Osteocyte (in vitro differentiated cells): ENCODE measurements around the gene FCAMR. TPM values are rescaled to one million over a fixed set of nuclear protein-coding genes. Genes with fewer than 3 reads are reported as not detected.
A peak's percentile ranks its signal among the peaks of the same experiment; 100 is the strongest.

ENCODE experiments used
- DNase-seq: peaks from one replicate; pipeline ENCODE4 v3.0.0; 2021; ENCODE audit warnings: mixed read lengths; ENCODE audit not compliant: unreplicated experiment; ENCODE audit errors: extremely low spot score
- H3K27ac Mint-ChIP-seq: one replicate; pipeline ENCODE4 v1.8.0; 2021; ENCODE audit warnings: mild to moderate bottlenecking, mixed read lengths; ENCODE audit not compliant: unreplicated experiment
- H3K27me3 Mint-ChIP-seq: one replicate; pipeline ENCODE4 v1.8.0; 2021; ENCODE audit warnings: mixed read lengths; ENCODE audit not compliant: unreplicated experiment
- H3K36me3 Mint-ChIP-seq: one replicate; pipeline ENCODE4 v1.8.0; 2021; ENCODE audit warnings: mixed read lengths; ENCODE audit not compliant: unreplicated experiment
- H3K4me1 Mint-ChIP-seq: one replicate; pipeline ENCODE4 v1.8.0; 2021; ENCODE audit warnings: mixed read lengths; ENCODE audit not compliant: unreplicated experiment
- H3K4me3 Mint-ChIP-seq: one replicate; pipeline ENCODE4 v1.8.0; 2021; ENCODE audit warnings: mild to moderate bottlenecking, moderate library complexity, mixed read lengths; ENCODE audit not compliant: unreplicated experiment
- H3K9me3 Mint-ChIP-seq: one replicate; pipeline ENCODE4 v1.8.0; 2021; ENCODE audit warnings: mixed read lengths; ENCODE audit not compliant: unreplicated experiment
- total RNA-seq: library from RNA; stranded (reverse); gene quantifications from 2 replicates; pipeline ENCODE4 v1.2.1, GENCODE V29; 2021
- TF ChIP-seq, protein P1 (sequence below): fragments of 200-600 bp; sonication (generic); IDR thresholded peaks from 2 replicates; pipeline ENCODE4 v1.5.0; 2021; ENCODE audit warnings: antibody characterized with exemption, mild to moderate bottlenecking, moderate library complexity

Gene FCAMR
- total RNA-seq, 1 donor from 2014 or later = not detected

DNA sequence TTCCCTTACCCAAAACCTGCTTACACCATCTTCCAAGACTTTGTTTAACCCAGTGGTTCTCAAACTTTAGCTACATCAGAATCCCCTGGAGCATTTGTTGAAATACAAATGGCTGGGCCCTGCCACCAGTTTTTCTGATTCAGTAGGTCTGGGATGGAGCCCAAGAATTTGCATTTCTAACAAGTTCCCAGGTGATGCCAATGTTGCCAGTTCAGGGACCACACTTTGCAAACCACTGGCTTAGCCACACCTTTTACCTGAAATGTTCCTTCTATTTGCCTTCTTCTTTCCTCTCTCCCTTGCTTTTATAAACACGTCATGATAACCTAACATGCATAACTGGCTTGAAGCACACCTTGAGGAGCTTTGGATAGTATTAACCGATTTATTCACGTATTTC lies 16.1 kb upstream of the FCAMR start:
- Mint-ChIP-seq H3K4me1 (no peaks in the 10 kb centered on the region), H3K4me3 (no peak overlapping the region), H3K36me3 (no peaks in the 10 kb centered on the region), H3K27me3 (peaks cover 61% of the 10 kb centered on the region), H3K9me3 (no peaks in the 10 kb centered on the region), H3K27ac (no peak overlapping the region)
- TF ChIP-seq, protein P1, sequence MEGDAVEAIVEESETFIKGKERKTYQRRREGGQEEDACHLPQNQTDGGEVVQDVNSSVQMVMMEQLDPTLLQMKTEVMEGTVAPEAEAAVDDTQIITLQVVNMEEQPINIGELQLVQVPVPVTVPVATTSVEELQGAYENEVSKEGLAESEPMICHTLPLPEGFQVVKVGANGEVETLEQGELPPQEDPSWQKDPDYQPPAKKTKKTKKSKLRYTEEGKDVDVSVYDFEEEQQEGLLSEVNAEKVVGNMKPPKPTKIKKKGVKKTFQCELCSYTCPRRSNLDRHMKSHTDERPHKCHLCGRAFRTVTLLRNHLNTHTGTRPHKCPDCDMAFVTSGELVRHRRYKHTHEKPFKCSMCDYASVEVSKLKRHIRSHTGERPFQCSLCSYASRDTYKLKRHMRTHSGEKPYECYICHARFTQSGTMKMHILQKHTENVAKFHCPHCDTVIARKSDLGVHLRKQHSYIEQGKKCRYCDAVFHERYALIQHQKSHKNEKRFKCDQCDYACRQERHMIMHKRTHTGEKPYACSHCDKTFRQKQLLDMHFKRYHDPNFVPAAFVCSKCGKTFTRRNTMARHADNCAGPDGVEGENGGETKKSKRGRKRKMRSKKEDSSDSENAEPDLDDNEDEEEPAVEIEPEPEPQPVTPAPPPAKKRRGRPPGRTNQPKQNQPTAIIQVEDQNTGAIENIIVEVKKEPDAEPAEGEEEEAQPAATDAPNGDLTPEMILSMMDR = no peak
- no peak for DNase-seq

DNA sequence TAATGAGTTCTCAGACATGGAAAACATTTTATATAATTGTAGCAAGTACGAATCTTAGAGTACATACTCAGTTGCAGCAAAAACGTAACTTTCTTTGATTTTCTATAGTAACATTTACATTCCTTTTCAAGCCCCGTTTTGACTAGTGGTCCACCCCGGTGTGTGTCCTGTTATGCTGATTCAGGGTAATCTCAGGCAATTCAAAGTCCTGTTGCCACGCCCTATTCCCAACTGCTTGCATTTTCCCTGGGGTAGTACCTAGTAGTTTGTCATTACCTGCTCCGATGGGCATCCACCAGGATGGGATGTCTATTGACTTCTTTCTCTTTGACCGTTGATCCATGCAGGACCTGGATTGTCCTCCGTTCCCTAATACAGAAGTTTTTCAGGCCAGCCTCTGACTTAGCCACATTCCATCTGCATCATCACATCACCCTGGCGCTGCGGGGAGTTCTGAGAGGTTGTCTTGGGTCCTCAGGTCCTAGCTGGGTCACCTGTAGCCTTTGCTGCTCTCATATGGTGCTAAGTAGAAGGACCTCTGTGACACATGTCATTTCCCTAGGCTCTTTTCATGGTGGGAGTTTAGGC lies 15.0 kb upstream of the FCAMR start:
- no peak overlapping the region for H3K27ac Mint-ChIP-seq
- peaks cover 66% of the 10 kb centered on the region for H3K27me3 Mint-ChIP-seq
- no peak overlapping the region for H3K4me3 Mint-ChIP-seq
- TF ChIP-seq, protein P1 = no peak
- H3K4me1 Mint-ChIP-seq = no peaks in the 10 kb centered on the region
- DNase-seq = no peak
- no peaks in the 10 kb centered on the region for H3K9me3 Mint-ChIP-seq
- no peaks in the 10 kb centered on the region for H3K36me3 Mint-ChIP-seq

DNA sequence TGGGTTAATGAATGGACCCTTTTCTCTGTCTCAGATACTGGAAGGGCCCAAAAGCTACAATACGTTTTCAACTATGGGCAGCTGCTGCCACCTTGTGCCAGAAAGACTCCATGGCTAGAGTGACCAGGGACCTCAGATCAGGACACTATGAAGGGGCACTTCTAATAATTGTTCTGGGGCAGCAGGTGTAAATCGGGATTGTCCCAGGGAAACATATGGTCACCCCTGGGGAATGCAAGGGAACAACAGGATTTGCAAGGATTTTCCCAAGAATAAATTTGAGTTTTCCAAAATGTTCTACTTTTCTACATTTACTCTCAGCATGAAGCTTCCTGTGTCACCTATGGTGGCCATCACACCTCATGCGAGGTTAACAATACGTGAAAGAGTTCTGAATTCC lies 12.0 kb upstream of the FCAMR start:
- Mint-ChIP-seq H3K9me3 (no peaks in the 10 kb centered on the region), H3K36me3 (no peaks in the 10 kb centered on the region), H3K4me1 (no peaks in the 10 kb centered on the region), H3K27ac (no peak overlapping the region), H3K4me3 (no peak overlapping the region), H3K27me3 (peaks cover 63% of the 10 kb centered on the region)
- TF ChIP-seq, protein P1 = peak; percentile 63
- DNase-seq = no peak

DNA sequence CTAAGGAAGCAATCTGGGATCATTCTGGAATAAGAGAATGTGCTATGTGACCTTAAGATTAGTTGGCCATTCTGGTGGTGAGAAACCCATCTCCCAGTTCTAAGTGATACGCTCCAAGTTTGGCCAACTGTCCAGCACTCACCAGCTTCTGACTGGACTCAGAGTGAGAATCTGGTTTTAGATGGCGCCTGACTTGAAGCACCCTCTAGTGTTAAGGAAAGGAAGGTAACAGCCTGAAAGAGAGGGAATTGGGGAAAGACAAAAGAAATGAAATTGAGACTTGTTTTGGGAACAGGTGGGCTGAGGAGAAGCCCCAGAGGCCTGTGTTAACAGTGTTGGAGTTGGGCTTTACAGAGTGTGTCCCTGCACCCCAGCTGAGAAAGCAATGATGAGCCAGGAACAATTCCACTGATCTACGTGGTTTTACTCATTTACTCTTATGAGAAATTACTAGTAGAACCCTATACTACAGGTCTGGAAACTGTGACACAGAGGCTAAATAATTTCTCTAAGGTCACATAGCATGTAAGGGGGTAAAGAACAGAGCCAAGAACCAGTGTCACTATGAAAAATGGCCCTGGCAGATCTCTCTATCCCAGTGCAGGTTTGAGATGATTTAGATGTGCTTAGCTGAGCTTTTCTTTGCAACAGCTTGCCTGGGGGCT lies 9.3 kb upstream of the FCAMR start:
- H3K27ac Mint-ChIP-seq = no peak overlapping the region
- TF ChIP-seq, protein P1 = peak; percentile 41
- H3K36me3 Mint-ChIP-seq = no peaks in the 10 kb centered on the region
- H3K4me1 Mint-ChIP-seq = no peaks in the 10 kb centered on the region
- H3K9me3 Mint-ChIP-seq = no peaks in the 10 kb centered on the region
- DNase-seq = no peak
- no peak overlapping the region for H3K4me3 Mint-ChIP-seq
- H3K27me3 Mint-ChIP-seq = peaks cover 52% of the 10 kb centered on the region

DNA sequence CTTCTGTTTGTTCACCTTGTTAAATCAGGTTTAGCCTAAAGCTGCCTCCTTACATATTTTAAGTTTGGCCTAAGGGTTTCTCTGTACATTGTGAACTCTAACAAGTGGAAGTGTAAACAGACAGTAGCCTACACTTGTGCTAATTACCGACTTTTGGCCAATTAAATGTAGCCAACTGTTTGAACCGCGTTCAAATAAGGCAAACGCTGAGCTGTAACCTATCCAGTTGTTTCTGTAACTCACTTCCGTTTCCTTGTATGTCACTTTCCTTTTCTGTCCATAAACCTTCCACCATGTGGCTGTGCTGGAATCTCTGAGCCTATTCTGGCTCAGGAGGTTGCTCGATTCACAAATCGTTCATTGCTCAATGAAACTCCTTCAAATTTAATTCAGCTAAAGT lies 8.0 kb upstream of the FCAMR start:
- Mint-ChIP-seq H3K36me3 (no peaks in the 10 kb centered on the region), H3K4me3 (no peak overlapping the region), H3K9me3 (no peaks in the 10 kb centered on the region), H3K4me1 (no peaks in the 10 kb centered on the region), H3K27me3 (peaks cover 45% of the 10 kb centered on the region), H3K27ac (no peak overlapping the region)
- no peak for DNase-seq
- TF ChIP-seq, protein P1 = no peak
